Measurements from ENCODE around the gene SPINK8.

Gene SPINK8

DNA sequence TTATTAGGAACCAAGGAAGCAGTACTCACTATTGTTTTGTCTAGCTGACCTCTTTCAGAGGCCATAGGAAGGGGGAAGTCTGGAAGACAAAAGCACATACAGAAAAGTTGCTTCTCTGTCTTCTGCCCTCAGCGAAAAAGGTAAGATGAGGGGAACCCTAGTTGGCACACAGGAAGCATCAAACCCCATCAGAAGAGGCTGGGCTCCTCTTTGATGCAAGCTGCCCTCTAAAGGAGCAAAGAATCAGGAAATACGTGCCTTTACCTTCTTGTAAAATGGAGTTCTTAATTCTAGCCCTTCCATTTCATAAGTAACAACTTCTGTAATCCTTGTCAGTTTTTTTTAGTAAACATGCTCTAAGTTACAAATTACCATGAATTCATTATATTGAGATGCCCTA lies 12.5 kb downstream of the SPINK8 start:
- no peak for DNase-seq

DNA sequence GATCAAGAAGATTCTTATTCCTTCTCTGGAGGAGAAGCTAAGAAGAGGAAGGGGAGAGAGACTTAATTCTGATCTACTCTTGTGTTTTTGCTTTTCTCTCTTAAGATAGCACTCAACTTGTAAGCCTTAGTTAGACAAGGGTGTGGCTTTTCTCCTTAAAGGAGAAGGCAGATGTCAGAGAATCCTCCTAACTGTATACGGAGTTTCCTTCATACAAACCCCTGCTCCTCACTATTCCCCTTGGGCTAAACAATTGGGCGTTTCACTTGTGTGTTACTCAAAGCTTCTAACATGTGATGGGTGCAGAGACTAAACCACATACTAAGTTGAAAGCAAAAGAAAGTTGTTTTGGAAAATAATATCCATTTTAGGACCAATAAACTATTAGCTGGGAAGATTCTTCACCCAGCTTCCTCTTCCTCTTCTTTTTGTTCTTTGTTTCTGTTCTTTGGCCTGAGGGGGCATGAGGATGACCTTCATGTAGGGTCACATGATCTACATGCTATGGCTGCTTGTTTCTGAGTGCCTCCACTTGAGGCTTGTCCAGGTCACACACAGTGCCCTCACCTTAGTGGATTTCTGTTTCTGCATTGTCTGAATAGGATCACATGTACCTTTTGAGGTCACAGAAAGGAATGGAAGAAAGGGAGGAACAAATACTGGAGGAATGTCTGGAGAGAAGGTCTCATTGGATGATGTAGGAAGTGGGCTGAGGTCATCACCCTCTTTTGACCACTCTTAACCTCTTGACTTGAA lies 14.6 kb downstream of the SPINK8 start:
- no peak for DNase-seq

DNA sequence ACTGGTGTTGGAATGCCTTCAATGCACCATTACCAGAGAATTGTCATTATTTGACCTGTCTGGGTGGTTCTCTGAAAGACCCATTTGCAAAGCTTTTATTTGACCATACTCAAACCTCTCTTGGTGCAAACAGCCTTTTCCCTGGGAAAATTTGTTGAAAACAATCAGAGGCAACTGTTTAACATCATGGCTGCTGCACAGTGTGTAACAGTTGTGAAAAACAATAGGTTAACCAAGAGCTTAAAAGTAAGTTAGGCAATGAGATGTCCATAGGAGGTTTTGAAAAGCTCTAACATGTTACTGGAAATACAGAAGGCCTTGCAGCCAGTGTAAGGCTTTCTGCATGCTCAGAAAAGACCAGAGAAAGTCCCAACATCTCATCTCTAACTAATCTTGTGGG lies 18.9 kb downstream of the SPINK8 start:
- no peak for DNase-seq

DNA sequence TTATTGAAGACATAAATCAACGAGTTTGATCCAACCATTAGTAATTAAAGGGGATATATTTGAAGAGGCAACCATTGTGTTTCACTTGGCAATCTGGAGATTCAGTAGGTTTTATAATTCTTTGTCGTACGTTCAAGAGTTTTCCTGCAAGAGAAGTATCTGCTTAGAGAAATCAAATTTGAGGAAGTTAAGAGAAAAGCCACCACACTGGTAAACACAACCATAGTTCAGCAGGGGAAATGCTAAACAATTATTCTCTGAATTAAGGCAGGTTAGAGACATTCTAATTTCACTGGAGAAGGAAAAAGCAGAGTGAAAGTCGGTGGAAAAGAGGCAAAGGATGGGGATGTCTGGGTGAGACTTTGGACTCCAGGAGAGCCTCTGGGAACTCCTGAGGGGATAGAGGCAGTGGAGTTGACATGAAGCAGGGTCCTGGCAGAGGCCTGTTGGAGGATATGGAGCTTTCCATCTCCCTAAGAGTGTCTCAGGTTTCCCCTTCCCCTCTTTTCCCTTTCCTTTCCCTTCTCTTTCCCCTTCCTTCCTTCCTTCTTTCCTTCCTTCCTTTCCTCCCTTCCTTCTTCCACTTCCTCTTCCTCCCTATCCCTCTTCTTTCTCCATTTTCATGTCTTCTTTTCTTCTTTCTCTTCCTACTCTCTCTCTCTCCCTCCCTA lies 26.5 kb downstream of the SPINK8 start:
- no peak for DNase-seq

DNA sequence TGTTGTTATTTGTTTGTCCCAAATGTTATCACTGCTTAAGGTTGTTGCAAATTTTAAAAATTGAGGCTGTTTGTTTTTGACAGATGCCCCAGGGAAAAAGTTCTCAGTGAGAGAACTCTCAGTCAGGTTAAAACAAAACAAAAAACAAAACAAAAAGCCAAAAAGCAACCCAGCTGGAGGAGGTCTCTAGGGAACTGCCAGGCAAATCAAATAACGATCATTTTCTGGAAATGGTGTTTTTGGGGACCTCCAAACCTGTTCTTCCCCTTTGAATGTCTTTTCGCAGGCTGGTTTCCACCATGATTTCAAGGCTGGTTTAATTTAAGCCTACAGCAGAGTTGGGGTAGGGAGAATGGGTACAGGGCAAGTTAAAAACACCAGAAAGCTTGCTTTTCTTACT lies 27.2 kb downstream of the SPINK8 start:
- DNase-seq = no peak

DNA sequence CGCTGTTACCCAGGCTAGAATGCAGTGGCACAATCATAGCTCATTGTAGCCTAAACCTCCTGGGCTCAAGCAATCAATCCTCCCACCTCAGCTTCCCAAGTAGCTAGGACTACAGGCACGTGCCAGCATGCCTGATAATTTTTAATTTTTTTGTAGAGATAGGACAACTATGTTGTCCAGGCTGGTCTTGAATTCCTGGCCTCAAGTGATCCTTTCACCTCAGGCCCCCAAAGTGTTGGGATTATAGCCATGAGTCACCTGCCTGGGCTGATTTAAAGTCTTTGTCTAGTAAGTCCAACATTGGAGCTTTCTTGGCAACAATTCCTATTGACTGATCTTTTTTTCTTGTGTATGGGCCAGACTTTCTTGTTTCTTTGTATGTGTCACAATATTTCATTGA lies 28.1 kb downstream of the SPINK8 start:
- DNase-seq = no peak

DNA sequence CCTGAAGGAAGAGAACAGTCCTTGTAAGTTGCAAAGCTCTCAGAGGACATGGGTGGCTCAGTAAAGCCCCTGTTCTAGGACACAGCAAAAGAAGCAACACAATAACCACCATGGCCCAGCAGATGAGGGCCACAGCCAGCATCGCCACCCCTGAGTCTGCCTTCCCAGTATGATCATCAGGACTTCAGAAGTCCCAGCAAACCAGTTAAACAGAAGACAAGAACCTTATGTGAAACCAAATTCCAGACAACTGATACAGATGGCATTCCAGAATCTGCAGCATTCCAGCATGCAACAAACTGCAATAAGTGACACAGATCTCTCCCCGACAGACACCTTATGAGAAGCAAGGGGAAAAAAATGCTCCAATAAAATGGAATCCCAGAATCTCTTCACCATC lies 30.4 kb downstream of the SPINK8 start:
- DNase-seq = no peak

DNA sequence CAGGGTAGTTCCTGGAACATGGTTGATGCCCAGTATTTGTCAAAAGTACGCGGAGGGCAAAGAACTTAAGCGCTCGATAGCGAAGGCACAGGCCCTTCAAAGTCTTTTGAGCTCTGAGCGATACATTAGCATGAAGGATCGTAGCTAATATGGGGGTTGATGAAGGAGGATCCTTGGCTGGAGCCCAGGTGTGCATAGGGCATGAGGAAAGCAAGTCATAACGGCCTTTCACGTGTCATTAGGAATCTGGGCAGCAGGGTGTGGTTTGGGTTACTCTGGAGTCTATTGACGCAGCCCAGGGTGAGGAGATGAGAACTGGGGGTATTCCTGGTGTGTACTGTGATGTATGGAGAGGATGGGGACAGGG lies 31.7 kb downstream of the SPINK8 start:
- DNase-seq = peak in 1 of 2 donors; percentile 13

DNA sequence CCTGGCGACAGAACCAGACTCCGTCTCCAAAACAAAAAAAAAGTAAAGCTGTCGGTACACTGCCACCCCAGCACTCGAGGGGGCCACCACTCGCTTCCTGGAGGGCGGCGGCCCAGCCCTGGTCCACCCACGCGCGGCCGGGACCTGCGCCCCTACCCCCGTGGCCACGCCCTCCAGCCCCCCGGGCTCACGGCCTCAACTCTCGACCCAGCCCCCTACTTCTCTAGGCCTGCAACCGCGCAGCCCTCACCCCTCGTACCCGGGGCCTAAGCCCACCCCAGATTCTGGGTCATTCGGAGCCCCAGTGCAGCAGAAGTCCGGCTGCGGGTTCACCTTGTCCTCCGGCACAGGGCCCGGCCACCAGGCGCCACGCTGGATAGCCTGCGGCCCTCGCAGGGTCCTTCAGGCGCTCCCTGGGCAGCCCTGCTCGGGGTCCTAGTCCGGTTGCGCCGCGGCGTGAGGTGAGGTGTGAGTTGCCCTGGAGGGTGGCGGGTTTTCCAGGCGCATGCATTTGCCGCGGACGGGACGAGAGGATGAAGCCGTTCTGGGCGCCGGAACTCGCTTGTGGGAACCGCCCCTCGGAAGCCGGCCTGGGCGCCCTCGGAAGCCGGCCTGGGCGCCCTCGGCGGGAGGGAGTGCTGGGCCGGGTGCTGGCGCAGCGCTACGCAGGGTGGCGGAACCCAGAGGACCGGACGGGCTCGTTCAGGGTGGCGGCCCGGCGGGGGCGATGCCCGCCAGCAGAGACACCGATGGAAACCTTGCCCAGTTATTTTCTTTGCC lies 32.3 kb downstream of the SPINK8 start, which contains the start of gene NME6:
TSS of gene NME6 (minus strand) at position 348 of the 780 bp plus-strand sequence.
- DNase-seq = peak; percentile 88 to 92

DNA sequence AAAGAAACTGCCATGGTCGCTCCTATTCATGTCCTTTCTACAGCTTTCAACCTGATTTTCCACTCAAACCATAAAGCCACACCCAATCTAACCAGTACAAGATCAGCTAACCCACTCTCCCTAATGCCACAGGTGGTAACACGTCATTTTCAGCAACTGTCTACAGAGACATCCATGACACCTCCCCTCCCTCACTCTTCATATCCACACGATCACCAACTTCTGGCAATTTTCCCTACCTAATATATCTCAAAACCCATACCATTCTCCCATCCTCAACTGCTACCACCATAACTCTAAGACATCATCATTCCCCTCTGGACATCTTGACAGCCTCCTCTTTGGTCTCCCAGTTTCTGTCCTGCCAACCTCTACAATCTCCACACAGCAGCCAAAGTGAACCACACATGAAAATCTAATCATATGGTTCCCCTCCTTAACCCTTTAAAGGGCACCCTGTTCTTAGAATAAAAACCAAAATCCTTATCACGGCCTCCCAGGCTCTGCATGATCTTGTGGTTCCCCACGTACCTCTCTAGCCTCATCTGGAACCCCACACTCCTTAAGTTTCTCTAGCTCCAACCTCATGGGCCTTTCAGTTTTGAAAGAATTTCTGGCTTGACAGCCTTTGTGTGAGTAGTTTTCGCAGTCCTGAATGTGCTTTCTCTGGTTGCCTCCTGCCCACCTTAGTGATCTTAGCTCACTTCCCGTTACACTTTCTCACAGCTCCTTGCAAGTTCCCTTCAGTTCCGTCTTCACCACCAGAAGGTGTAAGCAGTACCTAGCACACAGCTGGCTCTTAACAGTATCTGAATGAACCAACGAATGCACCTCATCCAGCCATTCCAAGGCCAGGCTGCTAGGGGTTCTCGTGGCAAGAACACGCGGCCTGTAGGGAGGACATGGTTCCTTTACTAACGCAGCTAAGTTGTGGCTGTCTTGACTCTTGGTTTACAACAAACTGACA lies 33.4 kb downstream of the SPINK8 start:
- peak; percentile 46 to 49 for DNase-seq

DNA sequence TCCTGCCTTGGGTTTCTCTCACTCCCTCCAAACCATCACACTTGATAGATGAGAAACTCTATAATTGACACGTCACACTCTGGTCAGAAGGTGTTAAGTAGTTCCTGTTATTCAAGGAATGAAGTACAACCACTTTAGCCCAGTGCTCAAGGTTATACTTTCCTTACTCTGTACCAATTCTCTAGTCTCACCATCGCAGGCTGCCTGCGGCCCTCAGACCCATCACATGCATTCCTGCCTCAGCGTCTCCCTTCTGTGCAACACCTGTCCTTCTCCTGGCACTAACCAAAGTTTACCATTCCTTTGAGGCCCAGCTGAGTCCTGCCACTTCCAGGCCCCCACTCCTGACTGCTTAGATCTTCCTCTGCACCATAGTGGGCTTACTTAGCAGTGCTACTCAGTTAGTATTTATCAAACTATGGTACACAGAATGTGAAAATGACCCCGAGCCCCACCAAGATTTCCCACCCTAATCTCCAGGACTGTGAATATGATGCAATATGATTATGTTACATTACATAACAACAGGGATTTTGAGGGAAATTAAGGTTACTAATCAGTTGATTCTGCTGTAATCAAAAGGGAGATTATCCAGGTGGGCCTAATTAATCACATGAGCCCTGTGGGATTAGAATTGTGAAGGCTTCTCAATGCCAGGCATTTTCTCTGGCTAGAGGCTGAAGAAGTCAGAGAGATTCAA lies 36.2 kb downstream of the SPINK8 start:
- DNase-seq = no peak

DNA sequence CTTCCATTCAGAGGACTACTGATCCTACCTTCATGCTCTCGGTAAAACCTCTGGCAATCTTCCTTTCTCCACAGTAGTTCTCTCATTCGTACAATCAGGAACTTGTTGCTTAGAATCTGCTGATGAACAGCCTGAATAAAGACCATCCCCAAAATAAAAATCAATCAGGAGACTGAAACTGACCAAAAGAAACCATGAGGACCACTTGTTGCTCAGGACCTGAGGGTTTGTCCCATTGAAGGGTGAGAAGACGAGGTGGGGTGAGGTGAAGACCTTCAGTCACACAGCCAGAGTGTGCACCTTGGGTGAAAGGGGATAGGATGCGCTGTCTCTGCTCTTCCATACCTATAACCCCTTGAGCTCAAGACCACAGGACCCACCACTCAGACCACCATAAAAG lies 36.8 kb downstream of the SPINK8 start:
- no peak for DNase-seq

DNA sequence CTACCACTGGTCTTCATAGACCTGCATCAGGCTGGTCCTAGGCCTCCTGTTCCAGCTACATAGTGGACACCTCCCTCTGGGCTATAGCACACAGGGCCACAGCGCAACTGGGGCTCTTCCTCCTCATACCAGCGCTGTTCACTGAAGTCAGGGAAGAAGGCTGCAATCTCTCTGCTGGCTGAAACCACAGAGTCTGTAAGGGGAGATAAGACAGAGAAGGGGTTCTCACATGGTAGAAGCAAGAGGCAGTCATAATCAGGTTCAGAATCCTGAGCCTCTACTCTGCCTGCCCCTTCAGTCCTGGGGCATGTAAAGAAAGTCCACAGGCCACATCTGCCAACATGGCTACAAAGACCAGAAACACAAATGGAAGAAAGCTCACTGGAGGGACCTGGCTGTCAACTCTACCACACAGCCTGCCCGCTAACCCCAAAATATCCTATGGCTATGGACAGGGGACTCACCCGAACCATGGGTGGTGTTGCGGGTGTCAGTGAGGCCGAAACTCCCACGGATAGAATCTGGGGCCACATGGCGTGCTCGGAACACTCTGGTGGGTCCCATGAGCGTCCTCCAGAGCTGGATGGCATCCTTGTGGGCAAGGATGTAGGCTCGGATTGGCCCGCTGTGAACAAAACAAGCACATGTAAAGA lies 38.7 kb downstream of the SPINK8 start:
- no peak for DNase-seq

DNA sequence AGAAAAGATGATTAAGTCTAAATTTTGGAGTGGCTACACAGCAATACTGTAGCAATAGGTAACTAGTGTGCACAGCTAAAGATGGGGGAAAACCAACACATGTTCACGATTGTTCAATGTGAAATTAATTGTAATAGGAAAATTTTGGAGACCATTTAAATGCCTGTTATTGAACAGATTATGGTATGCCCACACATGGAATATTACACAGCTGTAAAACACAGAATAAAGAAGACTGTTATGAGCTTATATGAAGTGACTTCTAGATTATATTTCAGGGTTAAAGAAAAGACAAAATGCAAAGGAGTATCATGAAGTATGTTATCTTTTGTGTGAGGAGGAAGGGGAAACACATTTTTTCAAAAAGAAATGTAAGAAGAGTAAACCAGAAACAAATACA lies 43.8 kb downstream of the SPINK8 start:
- no peak for DNase-seq

DNA sequence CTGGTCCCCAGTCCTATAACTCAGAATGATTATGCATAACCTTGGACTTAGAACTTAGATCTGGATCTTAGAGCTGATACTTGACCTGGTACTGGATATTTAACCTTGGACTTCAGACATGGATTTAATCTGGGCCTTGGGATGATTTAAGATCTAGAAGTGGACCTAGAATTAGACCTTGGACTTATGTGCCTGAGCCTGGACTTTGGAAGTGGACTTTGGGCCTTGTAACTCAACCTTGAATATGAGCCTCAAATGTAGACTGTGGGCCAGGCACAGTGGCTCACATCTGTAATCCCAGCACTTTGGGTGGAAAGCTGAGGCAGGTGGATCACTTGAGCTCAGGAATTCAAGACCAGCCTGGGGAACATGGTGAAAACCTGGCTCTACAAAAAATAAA lies 46.4 kb downstream of the SPINK8 start:
- no peak for DNase-seq

DNA sequence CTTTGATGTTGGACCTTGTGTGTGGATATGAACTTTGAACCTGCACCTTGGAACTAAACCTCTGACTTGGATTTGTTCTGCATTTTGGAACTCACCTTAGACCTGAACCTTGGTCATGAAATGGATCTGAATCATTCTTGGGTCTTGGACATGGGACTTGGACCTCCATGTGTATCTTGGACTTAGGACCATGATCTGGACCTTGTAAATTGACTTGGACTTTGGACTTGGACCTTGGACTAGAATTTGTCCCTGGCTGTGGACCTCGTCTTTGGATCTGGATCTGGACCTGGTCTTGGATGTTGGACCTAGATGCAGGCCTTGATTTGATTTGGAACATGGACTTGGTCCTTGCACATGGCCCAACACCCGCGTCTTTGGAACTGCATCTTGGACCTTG lies 47.2 kb downstream of the SPINK8 start:
- DNase-seq = no peak

DNA sequence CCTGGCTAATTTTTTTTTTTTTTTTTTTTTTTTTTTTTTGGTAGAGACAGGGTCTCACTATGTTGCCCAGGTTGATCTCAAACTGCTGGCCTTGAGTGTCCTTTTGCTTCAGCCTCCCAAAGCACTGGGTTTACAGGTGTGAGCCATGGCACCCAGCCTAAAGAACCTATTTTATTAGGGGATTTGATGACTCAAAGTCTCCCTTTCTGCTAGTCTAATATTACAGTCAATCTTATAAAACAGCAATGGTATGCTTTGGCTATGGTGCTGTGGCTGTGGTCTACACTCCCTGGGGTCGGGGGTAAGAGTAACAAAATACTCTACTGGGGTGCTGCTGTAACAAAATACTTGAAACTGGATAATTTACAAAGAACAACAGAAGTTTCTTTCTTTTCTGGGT lies 47.8 kb downstream of the SPINK8 start:
- no peak for DNase-seq

DNA sequence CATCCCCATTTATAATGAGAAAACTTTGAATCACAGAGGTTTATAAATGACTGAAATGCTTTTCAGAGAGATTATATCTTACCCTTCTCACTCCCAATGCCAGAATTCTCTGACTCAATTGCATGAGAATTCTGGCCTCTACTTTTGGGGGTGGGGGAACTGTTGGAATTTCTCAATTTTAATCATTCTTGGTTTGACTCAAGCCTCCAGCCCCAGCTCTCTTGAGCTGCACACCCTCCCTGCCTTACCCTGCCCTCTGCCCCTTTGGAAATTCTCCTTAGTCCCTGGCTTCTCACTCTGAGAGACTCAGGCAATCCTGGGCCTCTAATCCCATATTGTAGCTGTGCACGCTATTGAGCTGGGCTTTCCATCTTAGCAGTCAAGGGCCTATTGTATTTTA lies 48.3 kb downstream of the SPINK8 start:
- DNase-seq = no peak

DNA sequence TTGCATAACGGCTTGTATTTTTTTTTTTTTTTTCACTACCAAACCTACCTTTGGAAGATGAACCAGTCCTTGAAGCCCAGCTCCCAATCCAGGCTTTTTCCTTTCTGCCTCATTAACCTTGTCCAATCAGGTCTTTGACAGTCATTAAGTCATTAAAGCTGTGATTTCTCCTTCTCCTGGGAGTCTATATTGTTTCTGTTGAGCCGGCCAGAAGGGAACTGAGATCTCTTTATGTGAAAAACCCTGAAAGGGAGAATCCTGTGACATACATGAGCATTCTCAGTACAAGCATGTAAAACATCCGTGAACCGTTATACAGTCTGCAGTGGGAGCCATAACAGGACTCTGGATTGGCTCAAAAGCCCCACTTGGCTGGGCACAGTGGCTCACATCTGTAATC lies 52.6 kb downstream of the SPINK8 start:
- no peak for DNase-seq

DNA sequence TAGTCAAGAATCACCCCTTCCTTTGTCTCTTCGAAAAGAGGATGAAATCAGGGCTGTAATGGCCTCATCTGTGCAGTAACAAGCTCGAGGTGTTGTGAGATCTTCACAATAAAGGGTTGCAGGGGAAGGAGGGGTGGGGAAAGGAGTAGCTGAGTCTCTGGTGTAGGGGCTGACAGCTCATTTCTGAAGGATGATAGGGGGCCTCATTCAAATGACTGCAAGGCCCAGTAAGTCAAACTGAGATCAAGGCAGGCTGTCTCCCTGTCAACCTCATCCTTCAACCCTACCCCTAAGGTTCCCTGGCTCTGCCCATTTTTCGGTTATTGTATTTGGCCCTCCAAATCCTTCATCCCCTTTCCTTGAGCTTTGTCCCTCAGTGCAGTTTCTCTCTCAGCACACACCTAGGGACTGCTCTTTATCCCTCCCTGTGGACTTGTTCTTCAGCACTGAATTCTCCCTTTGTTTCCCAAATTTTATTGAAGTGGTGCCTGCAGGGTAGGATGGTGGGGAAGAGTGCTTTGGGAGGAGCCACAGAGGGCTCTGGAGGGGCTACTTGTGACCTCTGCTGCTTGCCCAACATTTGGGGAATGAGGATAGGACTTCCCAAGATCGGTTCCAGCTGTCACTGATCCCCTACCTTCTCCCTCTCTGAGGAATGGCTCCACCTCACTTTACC lies 54.4 kb downstream of the SPINK8 start:
- DNase-seq = no peak

All from CD4-positive, alpha-beta T cell treated with Interleukin-4 for 1 hour (primary cell).